NCI-H2227 (cell line): ENCODE data around the gene YPEL1.

ENCODE experiments used
- DNase-seq: peaks from one replicate; lab custom pipeline; 2025; ENCODE audit not compliant: unreplicated experiment; lab: John Stamatoyannopoulos, UW

The YPEL1 gene

GRCh38 chr22:21659864-21660525 lies 75.6 kb downstream of the YPEL1 start:
- DNase-seq = no peak

GRCh38 chr22:21657360-21658032 lies 78.1 kb downstream of the YPEL1 start:
- peak; percentile 95 for DNase-seq

GRCh38 chr22:21657020-21657359 lies 78.6 kb downstream of the YPEL1 start:
- DNase-seq = no peak

- no peak for DNase-seq
These were observed 82.7 kb downstream of the YPEL1 start for GRCh38 chr22:21652547-21653545.

- peak; percentile 94 for DNase-seq
These were observed 83.5 kb downstream of the YPEL1 start for GRCh38 chr22:21652010-21652546.

- DNase-seq = no peak
These were observed 84.0 kb downstream of the YPEL1 start for GRCh38 chr22:21651521-21652009.

GRCh38 chr22:21650823-21651520 lies 84.6 kb downstream of the YPEL1 start:
- DNase-seq = peak; percentile 50

- DNase-seq = no peak
These were observed 85.3 kb downstream of the YPEL1 start for GRCh38 chr22:21650280-21650679.
